HEK293 (cell line): ENCODE measurements around the gene PDE4D.
A peak's percentile ranks its signal among the peaks of the same experiment; 100 is the strongest.

Experiments
- CTCF ChIA-PET: fragments of 350-600 bp; formaldehyde crosslinking; extraction: SDS; loops from one replicate; lab custom pipeline; 2021; ENCODE audit warnings: antibody characterized with exemption; lab: Yijun Ruan, JAX
- POLR2A ChIA-PET: fragments of 300-600 bp; formaldehyde crosslinking; extraction: SDS; loops from one replicate; lab custom pipeline; 2020; ENCODE audit warnings: antibody characterized with exemption, inconsistent platforms; lab: Yijun Ruan, JAX
- H3K27ac ChIP-seq: fragments of 200-500 bp; sonication (Bioruptor generic); 2 replicates; pipeline ENCODE4 v1.5.1; 2014; ENCODE audit warnings: low read depth, low read length, control low read depth, inconsistent platforms; ENCODE audit errors: extremely low read depth
- H3K36me3 ChIP-seq, 2 experiments: fragments of 200-500 bp in 1 of 2; sonication (Bioruptor generic) in 1 of 2; 1 replicate in 1 of 2; 2 replicates in 1 of 2; pipeline ENCODE4 v1.5.1; 2014 to 2017; ENCODE audit warnings: inconsistent platforms in 2 of 2, low read length in 2 of 2; ENCODE audit not compliant: control insufficient read depth in 2 of 2, insufficient read depth in 1 of 2
- H3K4me1 ChIP-seq: fragments of 200-500 bp; sonication (Bioruptor generic); 2 replicates; pipeline ENCODE4 v1.5.1; 2014; ENCODE audit warnings: mild to moderate bottlenecking, low read length, inconsistent platforms; ENCODE audit not compliant: control insufficient read depth, insufficient read depth
- H3K4me3 ChIP-seq: 2 replicates; pipeline ENCODE4 v1.5.1; 2011; ENCODE audit warnings: low read depth, mild to moderate bottlenecking, control low read depth, low read length, moderate library complexity
- H3K9me3 ChIP-seq: fragments of 200-500 bp; sonication (Bioruptor generic); 2 replicates; pipeline ENCODE4 v1.5.1; 2014; ENCODE audit warnings: low read depth, low read length, inconsistent platforms; ENCODE audit not compliant: control insufficient read depth, insufficient read depth
- GFI1B ChIP-seq: fragments of 450-650 bp; formaldehyde crosslinking; IDR thresholded peaks from 2 replicates; pipeline ENCODE4 v1.5.1; 2016; ENCODE audit warnings: missing biosample characterization, missing genetic modification characterization
- KLF1 ChIP-seq: fragments of 450-650 bp; formaldehyde crosslinking; IDR thresholded peaks from 2 replicates; pipeline ENCODE4 v1.5.1; 2016; ENCODE audit warnings: missing biosample characterization, missing genetic modification characterization
- MZF1 ChIP-seq: fragments of 450-650 bp; formaldehyde crosslinking; IDR thresholded peaks from 2 replicates; pipeline ENCODE4 v1.5.1; 2017; ENCODE audit warnings: missing biosample characterization, missing genetic modification characterization, borderline replicate concordance
- OVOL3 ChIP-seq: fragments of 450-650 bp; formaldehyde crosslinking; IDR thresholded peaks from 2 replicates; pipeline ENCODE4 v1.5.1; 2016; ENCODE audit warnings: missing biosample characterization, missing genetic modification characterization
- WT1 ChIP-seq: fragments of 450-650 bp; formaldehyde crosslinking; IDR thresholded peaks from 2 replicates; pipeline ENCODE4 v1.5.1; 2016; ENCODE audit warnings: missing biosample characterization, missing genetic modification characterization
- ZNF132 ChIP-seq: fragments of 450-650 bp; formaldehyde crosslinking; IDR thresholded peaks from 2 replicates; pipeline ENCODE4 v1.5.1; 2017; ENCODE audit warnings: missing biosample characterization, missing genetic modification characterization, borderline replicate concordance
- ZNF146 ChIP-seq: fragments of 450-650 bp; formaldehyde crosslinking; IDR thresholded peaks from 2 replicates; pipeline ENCODE4 v1.5.1; 2016; ENCODE audit warnings: missing biosample characterization, missing genetic modification characterization
- ZNF148 ChIP-seq: fragments of 450-650 bp; formaldehyde crosslinking; IDR thresholded peaks from 2 replicates; pipeline ENCODE4 v1.5.0; 2017; ENCODE audit warnings: missing biosample characterization, missing genetic modification characterization, borderline replicate concordance
- ZNF169 ChIP-seq: fragments of 450-650 bp; formaldehyde crosslinking; IDR thresholded peaks from 2 replicates; pipeline ENCODE4 v1.5.1; 2016; ENCODE audit warnings: missing biosample characterization, missing genetic modification characterization
- ZNF248 ChIP-seq: fragments of 450-650 bp; formaldehyde crosslinking; IDR thresholded peaks from 2 replicates; pipeline ENCODE4 v1.5.1; 2017; ENCODE audit warnings: missing biosample characterization, missing genetic modification characterization
- ZNF26 ChIP-seq: fragments of 450-650 bp; formaldehyde crosslinking; IDR thresholded peaks from 2 replicates; pipeline ENCODE4 v1.5.1; 2016; ENCODE audit warnings: missing biosample characterization, missing genetic modification characterization
- ZNF37A ChIP-seq: fragments of 450-650 bp; IDR thresholded peaks from 2 replicates; pipeline ENCODE4 v1.5.1; 2018; ENCODE audit warnings: missing biosample characterization, missing genetic modification characterization
- ZNF423 ChIP-seq: fragments of 450-650 bp; formaldehyde crosslinking; IDR thresholded peaks from 2 replicates; pipeline ENCODE4 v1.5.1; 2016; ENCODE audit warnings: missing biosample characterization, missing genetic modification characterization
- ZNF624 ChIP-seq: fragments of 450-650 bp; formaldehyde crosslinking; IDR thresholded peaks from 2 replicates; pipeline ENCODE4 v1.5.1; 2017; ENCODE audit warnings: missing biosample characterization, missing genetic modification characterization
- ZNF677 ChIP-seq: fragments of 450-650 bp; IDR thresholded peaks from 2 replicates; pipeline ENCODE4 v1.5.0; 2018; ENCODE audit warnings: missing biosample characterization, mild to moderate bottlenecking, missing genetic modification characterization, moderate library complexity
- ZNF837 ChIP-seq: fragments of 450-650 bp; formaldehyde crosslinking; IDR thresholded peaks from 2 replicates; pipeline ENCODE4 v1.5.1; 2016; ENCODE audit warnings: missing biosample characterization, missing genetic modification characterization
- ZNF843 ChIP-seq: fragments of 450-650 bp; formaldehyde crosslinking; IDR thresholded peaks from 2 replicates; pipeline ENCODE4 v1.5.1; 2016; ENCODE audit warnings: missing biosample characterization, missing genetic modification characterization
- ZXDB ChIP-seq: fragments of 450-650 bp; formaldehyde crosslinking; IDR thresholded peaks from 2 replicates; pipeline ENCODE4 v1.5.1; 2016; ENCODE audit warnings: missing biosample characterization, missing genetic modification characterization
- TF ChIP-seq, protein P1 (sequence below): fragments of 450-650 bp; IDR thresholded peaks from 2 replicates; pipeline ENCODE4 v1.5.1; 2018; ENCODE audit warnings: missing biosample characterization, mild to moderate bottlenecking, missing genetic modification characterization
- TF ChIP-seq, protein P2 (sequence below): fragments of 450-650 bp; formaldehyde crosslinking; IDR thresholded peaks from 2 replicates; pipeline ENCODE4 v1.5.1; 2016; ENCODE audit warnings: missing biosample characterization, missing genetic modification characterization
- TF ChIP-seq, protein P3 (sequence below): fragments of 450-650 bp; formaldehyde crosslinking; IDR thresholded peaks from 2 replicates; pipeline ENCODE4 v1.5.1; 2016; ENCODE audit warnings: missing biosample characterization, missing genetic modification characterization
- TF ChIP-seq, protein P4 (sequence below): fragments of 450-650 bp; formaldehyde crosslinking; IDR thresholded peaks from 2 replicates; pipeline ENCODE4 v1.5.1; 2016; ENCODE audit warnings: missing biosample characterization, missing genetic modification characterization
- TF ChIP-seq, protein P5 (sequence below): fragments of 450-650 bp; formaldehyde crosslinking; IDR thresholded peaks from 2 replicates; pipeline ENCODE4 v1.5.1; 2016; ENCODE audit warnings: missing biosample characterization, missing genetic modification characterization
- TF ChIP-seq, protein P6 (sequence below): fragments of 450-650 bp; formaldehyde crosslinking; IDR thresholded peaks from 2 replicates; pipeline ENCODE4 v1.5.1; 2016; ENCODE audit warnings: missing biosample characterization, missing genetic modification characterization

The PDE4D gene

GRCh38 chr5:59358005-59358861 is 535.3 kb downstream of the PDE4D start:
- Histone ChIP-seq H3K9me3 (no peaks in the 10 kb centered on the region), H3K4me1 (peaks cover 52% of the 10 kb centered on the region), H3K4me3 (no peak overlapping the region), H3K27ac (peak overlapping the region; percentile 64), H3K36me3 (no peaks in the 10 kb centered on the region)
- CTCF ChIA-PET = interaction anchor here (0.6 to 4.8 kb wide), 18 partner anchors 8 to 1574 kb away, joined by 3 to 22 read pairs (median 3); no protein-coding TSS in a partner anchor
- POLR2A ChIA-PET = interaction anchor here (0.5 to 1.2 kb wide), 3 partner anchors 18 to 41 kb away, joined by 3 to 4 read pairs (median 3); no protein-coding TSS in a partner anchor
- no peak for TF ChIP-seq GFI1B
- TF ChIP-seq ZNF148 = no peak
- no peak for TF ChIP-seq ZNF169
- TF ChIP-seq WT1 (tag by site-specific recombination) = peak; percentile 89
- TF ChIP-seq, protein P1, sequence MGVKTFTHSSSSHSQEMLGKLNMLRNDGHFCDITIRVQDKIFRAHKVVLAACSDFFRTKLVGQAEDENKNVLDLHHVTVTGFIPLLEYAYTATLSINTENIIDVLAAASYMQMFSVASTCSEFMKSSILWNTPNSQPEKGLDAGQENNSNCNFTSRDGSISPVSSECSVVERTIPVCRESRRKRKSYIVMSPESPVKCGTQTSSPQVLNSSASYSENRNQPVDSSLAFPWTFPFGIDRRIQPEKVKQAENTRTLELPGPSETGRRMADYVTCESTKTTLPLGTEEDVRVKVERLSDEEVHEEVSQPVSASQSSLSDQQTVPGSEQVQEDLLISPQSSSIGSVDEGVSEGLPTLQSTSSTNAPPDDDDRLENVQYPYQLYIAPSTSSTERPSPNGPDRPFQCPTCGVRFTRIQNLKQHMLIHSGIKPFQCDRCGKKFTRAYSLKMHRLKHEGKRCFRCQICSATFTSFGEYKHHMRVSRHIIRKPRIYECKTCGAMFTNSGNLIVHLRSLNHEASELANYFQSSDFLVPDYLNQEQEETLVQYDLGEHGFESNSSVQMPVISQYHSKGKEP = 0 out of 2 replicates have a peak, but pooled peaks have one; percentile 11
- peak; percentile 83 for TF ChIP-seq KLF1 (tag by site-specific recombination)
- TF ChIP-seq ZNF132 (tag by site-specific recombination) = no peak
- TF ChIP-seq, protein P2, sequence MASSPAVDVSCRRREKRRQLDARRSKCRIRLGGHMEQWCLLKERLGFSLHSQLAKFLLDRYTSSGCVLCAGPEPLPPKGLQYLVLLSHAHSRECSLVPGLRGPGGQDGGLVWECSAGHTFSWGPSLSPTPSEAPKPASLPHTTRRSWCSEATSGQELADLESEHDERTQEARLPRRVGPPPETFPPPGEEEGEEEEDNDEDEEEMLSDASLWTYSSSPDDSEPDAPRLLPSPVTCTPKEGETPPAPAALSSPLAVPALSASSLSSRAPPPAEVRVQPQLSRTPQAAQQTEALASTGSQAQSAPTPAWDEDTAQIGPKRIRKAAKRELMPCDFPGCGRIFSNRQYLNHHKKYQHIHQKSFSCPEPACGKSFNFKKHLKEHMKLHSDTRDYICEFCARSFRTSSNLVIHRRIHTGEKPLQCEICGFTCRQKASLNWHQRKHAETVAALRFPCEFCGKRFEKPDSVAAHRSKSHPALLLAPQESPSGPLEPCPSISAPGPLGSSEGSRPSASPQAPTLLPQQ (tag by site-specific recombination) = no peak
- TF ChIP-seq ZNF146 (tag by site-specific recombination) = no peak
- no peak for TF ChIP-seq ZNF624 (tag by site-specific recombination)
- TF ChIP-seq ZNF37A (tag by site-specific recombination) = no peak
- TF ChIP-seq ZXDB (tag by site-specific recombination) = peak; percentile 11; the same call in 1 of the 2 replicates
- no peak for TF ChIP-seq ZNF423
- TF ChIP-seq ZNF677 = no peak
- TF ChIP-seq MZF1 (tag by site-specific recombination) = peak; percentile 69; the same call in 1 of the 2 replicates
- TF ChIP-seq ZNF837 (tag by site-specific recombination) = no peak
- TF ChIP-seq, protein P3, sequence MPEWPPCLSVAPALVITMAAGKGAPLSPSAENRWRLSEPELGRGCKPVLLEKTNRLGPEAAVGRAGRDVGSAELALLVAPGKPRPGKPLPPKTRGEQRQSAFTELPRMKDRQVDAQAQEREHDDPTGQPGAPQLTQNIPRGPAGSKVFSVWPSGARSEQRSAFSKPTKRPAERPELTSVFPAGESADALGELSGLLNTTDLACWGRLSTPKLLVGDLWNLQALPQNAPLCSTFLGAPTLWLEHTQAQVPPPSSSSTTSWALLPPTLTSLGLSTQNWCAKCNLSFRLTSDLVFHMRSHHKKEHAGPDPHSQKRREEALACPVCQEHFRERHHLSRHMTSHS = no peak
- no peak for TF ChIP-seq OVOL3 (tag by site-specific recombination)
- TF ChIP-seq, protein P4, sequence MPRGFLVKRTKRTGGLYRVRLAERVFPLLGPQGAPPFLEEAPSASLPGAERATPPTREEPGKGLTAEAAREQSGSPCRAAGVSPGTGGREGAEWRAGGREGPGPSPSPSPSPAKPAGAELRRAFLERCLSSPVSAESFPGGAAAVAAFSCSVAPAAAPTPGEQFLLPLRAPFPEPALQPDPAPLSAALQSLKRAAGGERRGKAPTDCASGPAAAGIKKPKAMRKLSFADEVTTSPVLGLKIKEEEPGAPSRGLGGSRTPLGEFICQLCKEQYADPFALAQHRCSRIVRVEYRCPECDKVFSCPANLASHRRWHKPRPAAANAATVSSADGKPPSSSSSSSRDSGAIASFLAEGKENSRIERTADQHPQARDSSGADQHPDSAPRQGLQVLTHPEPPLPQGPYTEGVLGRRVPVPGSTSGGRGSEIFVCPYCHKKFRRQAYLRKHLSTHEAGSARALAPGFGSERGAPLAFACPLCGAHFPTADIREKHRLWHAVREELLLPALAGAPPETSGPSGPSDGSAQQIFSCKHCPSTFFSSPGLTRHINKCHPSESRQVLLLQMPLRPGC (tag by site-specific recombination) = 0 out of 2 replicates have a peak, but pooled peaks have one; percentile 27
- TF ChIP-seq, protein P5, sequence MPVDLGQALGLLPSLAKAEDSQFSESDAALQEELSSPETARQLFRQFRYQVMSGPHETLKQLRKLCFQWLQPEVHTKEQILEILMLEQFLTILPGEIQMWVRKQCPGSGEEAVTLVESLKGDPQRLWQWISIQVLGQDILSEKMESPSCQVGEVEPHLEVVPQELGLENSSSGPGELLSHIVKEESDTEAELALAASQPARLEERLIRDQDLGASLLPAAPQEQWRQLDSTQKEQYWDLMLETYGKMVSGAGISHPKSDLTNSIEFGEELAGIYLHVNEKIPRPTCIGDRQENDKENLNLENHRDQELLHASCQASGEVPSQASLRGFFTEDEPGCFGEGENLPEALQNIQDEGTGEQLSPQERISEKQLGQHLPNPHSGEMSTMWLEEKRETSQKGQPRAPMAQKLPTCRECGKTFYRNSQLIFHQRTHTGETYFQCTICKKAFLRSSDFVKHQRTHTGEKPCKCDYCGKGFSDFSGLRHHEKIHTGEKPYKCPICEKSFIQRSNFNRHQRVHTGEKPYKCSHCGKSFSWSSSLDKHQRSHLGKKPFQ (tag by site-specific recombination) = no peak; the same call in 1 of the 2 replicates
- no peak for TF ChIP-seq ZNF26 (tag by site-specific recombination)
- no peak for TF ChIP-seq ZNF843 (tag by site-specific recombination)
- no peak for TF ChIP-seq ZNF248 (tag by site-specific recombination)
- TF ChIP-seq, protein P6, sequence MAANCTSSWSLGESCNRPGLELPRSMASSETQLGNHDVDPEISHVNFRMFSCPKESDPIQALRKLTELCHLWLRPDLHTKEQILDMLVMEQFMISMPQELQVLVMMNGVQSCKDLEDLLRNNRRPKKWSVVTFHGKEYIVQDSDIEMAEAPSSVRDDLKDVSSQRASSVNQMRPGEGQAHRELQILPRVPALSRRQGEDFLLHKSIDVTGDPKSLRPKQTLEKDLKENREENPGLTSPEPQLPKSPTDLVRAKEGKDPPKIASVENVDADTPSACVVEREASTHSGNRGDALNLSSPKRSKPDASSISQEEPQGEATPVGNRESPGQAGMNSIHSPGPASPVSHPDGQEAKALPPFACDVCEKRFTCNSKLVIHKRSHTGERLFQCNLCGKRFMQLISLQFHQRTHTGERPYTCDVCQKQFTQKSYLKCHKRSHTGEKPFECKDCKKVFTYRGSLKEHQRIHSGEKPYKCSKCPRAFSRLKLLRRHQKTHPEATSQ (tag by site-specific recombination) = no peak
